HepG2 (cell line): ENCODE data around the gene NOPCHAP1. TPM values are rescaled to one million over a fixed set of nuclear protein-coding genes. Genes with fewer than 3 reads are reported as not detected.

Source experiments
- ATAC-seq: fragments of 200-7000 bp; cut with Tn5 transposase; 3 replicates; pipeline ENCODE4 v1.9.1; 2020; ENCODE audit warnings: mild to moderate bottlenecking, moderate library complexity
- BruUV-seq: library from RNA; stranded (reverse); fragments of 400-500 nt; replicated peaks from 2 replicates; lab custom pipeline; 2021; lab: Mats Ljungman, UMichigan
- CTCF ChIA-PET: fragments of 300-600 bp; formaldehyde crosslinking; extraction: SDS; loops from one replicate; lab custom pipeline; 2021; ENCODE audit warnings: low total read pairs, inconsistent platforms, low intra/inter-chr PET ratio; lab: Yijun Ruan, JAX
- POLR2A ChIA-PET: fragments of 350-600 bp; sonication (Branson Sonifier 250); formaldehyde crosslinking; loops from one replicate; lab custom pipeline; 2020; ENCODE audit warnings: antibody characterized with exemption, inconsistent platforms; lab: Yijun Ruan, JAX
- DNase-seq: peaks from one replicate; pipeline ENCODE4 v3.0.0-alpha.2; 2015; ENCODE audit warnings: low spot score
- FAIRE-seq: peaks from 3 replicates; lab custom pipeline; 2011; peaks lifted over from hg19 to GRCh38; lab: Jason Lieb, UNC
- H2AFZ ChIP-seq: one replicate; pipeline ENCODE4 v1.6.1; 2011; ENCODE audit warnings: low read length, inconsistent platforms
- H3K27ac ChIP-seq: fragments of 300-600 bp; 3 replicates; pipeline ENCODE4 v1.8.0; 2011; ENCODE audit warnings: mixed run types, mild to moderate bottlenecking, mixed read lengths, low read length, inconsistent platforms; ENCODE audit not compliant: insufficient read depth; ENCODE audit errors: extremely low read length
- H3K27me3 ChIP-seq, 2 experiments: fragments of 200-600 bp in 1 of 2; 2 replicates in 1 of 2; 3 replicates in 1 of 2; pipeline versions ENCODE4 v1.6.0 to v1.8.0; 2011; ENCODE audit warnings: low read length in 2 of 2, mild to moderate bottlenecking in 2 of 2, moderate library complexity in 2 of 2, inconsistent platforms in 1 of 2; ENCODE audit not compliant: insufficient read depth in 2 of 2, control insufficient read depth in 1 of 2
- H3K36me3 ChIP-seq, 2 experiments: fragments of 200-600 bp in 1 of 2; replicated peaks in 1 of 2; 2 replicates in 1 of 2; 3 replicates in 1 of 2; pipeline versions ENCODE4 v1.5.1 to v1.8.0; 2011; ENCODE audit warnings: low read length in 2 of 2, inconsistent platforms in 1 of 2; ENCODE audit not compliant: insufficient read depth in 2 of 2, control insufficient read depth in 1 of 2
- H3K4me1 ChIP-seq: 2 replicates; pipeline ENCODE4 v1.5.1; 2012; ENCODE audit warnings: low read length, inconsistent platforms; ENCODE audit not compliant: insufficient read depth
- H3K4me2 ChIP-seq: 2 replicates; pipeline ENCODE4 v1.6.0; 2011; ENCODE audit warnings: low read depth, low read length, inconsistent platforms
- H3K4me3 ChIP-seq, 3 experiments: fragments of 200-600 bp in 1 of 3; sonication (generic), shearing (Covaris generic) in 1 of 3; replicated peaks in 1 of 3; 2 replicates each; pipeline ENCODE4 v1.5.1; 2011 to 2016; ENCODE audit warnings: low read length in 3 of 3, inconsistent platforms in 2 of 3, low read depth in 2 of 3, mild to moderate bottlenecking in 2 of 3, control low read depth in 1 of 3, mixed read lengths in 1 of 3; ENCODE audit not compliant: insufficient read depth in 1 of 3
- H3K79me2 ChIP-seq: one replicate; pipeline ENCODE4 v1.6.1; 2011; ENCODE audit warnings: low read length, inconsistent platforms; ENCODE audit not compliant: insufficient read depth
- H3K9ac ChIP-seq: 2 replicates; pipeline ENCODE4 v1.6.0; 2011; ENCODE audit warnings: mild to moderate bottlenecking, low read depth, low read length, inconsistent platforms; ENCODE audit not compliant: insufficient read depth
- H3K9me3 ChIP-seq: 2 replicates; pipeline ENCODE4 v1.5.1; 2012; ENCODE audit warnings: mild to moderate bottlenecking, low read length
- H4K20me1 ChIP-seq: 2 replicates; pipeline ENCODE4 v1.6.0; 2011; ENCODE audit warnings: inconsistent platforms, mild to moderate bottlenecking, low read length, moderate library complexity; ENCODE audit not compliant: insufficient read depth
- AGO2 ChIP-seq: fragments of 200-400 bp; formaldehyde crosslinking; optimal IDR thresholded peaks from 2 replicates; pipeline ENCODE3; 2017; ENCODE audit warnings: mild to moderate bottlenecking, low read depth, low read length, moderate library complexity
- KIAA2018 ChIP-seq: sonication (generic); formaldehyde crosslinking; IDR thresholded peaks from 2 replicates; pipeline ENCODE4 v1.5.0; 2020; ENCODE audit warnings: mild to moderate bottlenecking, missing genetic modification reagents, borderline replicate concordance
- ZNF567 ChIP-seq: sonication (generic); formaldehyde crosslinking; IDR thresholded peaks from 2 replicates; pipeline ENCODE4 v1.8.1; 2023; ENCODE audit warnings: mild to moderate bottlenecking, missing genetic modification reagents, borderline replicate concordance
- ZNF574 ChIP-seq: sonication (generic); formaldehyde crosslinking; IDR thresholded peaks from 2 replicates; pipeline ENCODE4 v1.4.0; 2020; ENCODE audit warnings: missing genetic modification reagents
- WGBS: methylation state at CpG from one replicate; pipeline ENCODE4 v1.1.6; 2017; ENCODE audit warnings: low lambda C conversion rate; 5-methylcytosine and 5-hydroxymethylcytosine counted together
- in situ Hi-C: cut with HindIII; loops from 2 replicates; pipeline ENCODE4 v1.10.0; 2017; ENCODE audit warnings: low pct_unique_long_range_greater_than_20kb; ENCODE audit not compliant: extremely low pct_ligation_motif_present
- intact Hi-C: fragments of 100-400 bp; cut with micrococcal nuclease; formaldehyde crosslinking; loops from one replicate; pipeline ENCODE4 v1.10.0; 2022; ENCODE audit not compliant: unreplicated experiment
- polyA plus RNA-seq, 8 experiments: library from polyadenylated mRNA; depleted of rRNA in 3 of 8; stranded (reverse) in 7 of 8; unstranded in 1 of 8; fragments of >200 nt; fragmentation: Illumina TruSeq in 4 of 8; extraction: Trizol in 4 of 8; gene quantifications; 2 replicates each; pipeline versions ENCODE4 v1.2.1 to v1.2.3, GENCODE V29; 2011 to 2016; ENCODE audit warnings: low read depth in 4 of 8, missing spikeins in 1 of 8, mixed read lengths in 1 of 8; ENCODE audit not compliant: insufficient read depth in 1 of 8
- total RNA-seq, 5 experiments: library from RNA; depleted of rRNA; stranded (reverse); fragments of >200 nt; fragmentation: Illumina TruSeq; extraction: Trizol; gene quantifications; 2 replicates each; pipeline ENCODE4 v1.2.3, GENCODE V29; 2016; ENCODE audit warnings: low read depth in 1 of 5

The NOPCHAP1 gene
- total and polyA plus RNA-seq, 2 of the 13 experiments (the other 11 are each of a cell fraction or from before 2014, with no cell fraction given): 5.7 to 38.1 TPM

- no TSS peak for BruUV-seq
- ChIA-PET CTCF (no interaction called here), POLR2A (no interaction called here)
- in situ Hi-C loops: loop anchor here (25.0 kb wide), 1 partner anchor 389 kb away; no protein-coding TSS in a partner anchor
- intact Hi-C loops: no loop called here
- Histone ChIP-seq H3K27ac (no peak overlapping the region), H3K9me3 (no peaks in the 10 kb centered on the region), H3K4me1 (no peaks in the 10 kb centered on the region), H3K4me3 (no peak overlapping the region), H3K36me3 (peaks cover 12 to 43% of the 10 kb centered on the region in 2 experiments; a peak in 4 of 5 replicates), H2AFZ (no peak overlapping the region), H3K4me2 (no peak overlapping the region), H3K27me3 (no peaks in the 10 kb centered on the region), H3K9ac (no peak overlapping the region), H3K79me2 (no peaks in the 10 kb centered on the region), H4K20me1 (no peaks in the 10 kb centered on the region)
- TF ChIP-seq AGO2 (peak; percentile 30), ZNF574 (no peak)
- no peak; the same call in 2 of the 3 replicates for ATAC-seq
- FAIRE-seq: no peak
- 92% methylated on average over 8 of the region's 15 CpGs for WGBS
- DNase-seq: no peak
Measured at GRCh38 chr12:104998423-104999346, 12.6 kb downstream of the NOPCHAP1 start.

- FAIRE-seq (no peak), DNase-seq (no peak), ATAC-seq (no peak)
- CTCF ChIA-PET: no interaction called here
- POLR2A ChIA-PET: no interaction called here
- BruUV-seq: no TSS peak
- Histone ChIP-seq H3K9me3 (no peaks in the 10 kb centered on the region), H3K27ac (no peak overlapping the region), H3K36me3 (peaks cover 12 to 42% of the 10 kb centered on the region in 2 experiments; a peak in 4 of 5 replicates), H3K79me2 (no peaks in the 10 kb centered on the region), H3K4me2 (no peak overlapping the region), H3K4me1 (no peaks in the 10 kb centered on the region), H3K4me3 (no peak overlapping the region), H3K9ac (no peak overlapping the region), H2AFZ (no peak overlapping the region), H3K27me3 (no peaks in the 10 kb centered on the region), H4K20me1 (no peaks in the 10 kb centered on the region)
- in situ Hi-C loops (loop anchor here (25.0 kb wide), 1 partner anchor 388 kb away; no protein-coding TSS in a partner anchor), intact Hi-C loops (no loop called here)
- 80% methylated on average over 1 of the region's 7 CpGs for WGBS
- TF ChIP-seq KIAA2018 (CRISPR knock-in tag) (no peak), ZNF567 (CRISPR knock-in tag) (no peak)
Measured at GRCh38 chr12:104999347-104999685, 13.2 kb downstream of the NOPCHAP1 start.
